ENCODE data around the gene VAV3. TPM values are rescaled to one million over a fixed set of nuclear protein-coding genes. Genes with fewer than 3 reads are reported as not detected.

VAV3 gene
- polyA plus RNA-seq, 3 donors = 5.4 to 9.2 (median 9.0) TPM

- Histone ChIP-seq H3K4me1 (ENCODE audit: control insufficient read depth in 1 of 2, insufficient read depth in 2 of 2, low read length in 2 of 2) (no peaks in the 10 kb centered on the region), H3K4me2 (replicated peaks; ENCODE audit: extremely low read depth, low read length, poor library complexity, severe bottlenecking) (no peak overlapping the region), H3K9ac (ENCODE audit: insufficient read depth, low read length, poor library complexity, severe bottlenecking) (no peak overlapping the region), H3K27me3 (ENCODE audit: control insufficient read depth in 2 of 2, insufficient read depth in 2 of 2, low read length in 2 of 2) (no peaks in the 10 kb centered on the region), H4K20me1 (ENCODE audit: insufficient read depth, low read length) (no peaks in the 10 kb centered on the region), H3K4me3 (replicated peaks in 1 of 3; ENCODE audit: low read depth in 2 of 3, low read length in 3 of 3) (no peak overlapping the region), H3K27ac (ENCODE audit: low read depth in 1 of 2, low read length in 2 of 2) (no peak overlapping the region), H2AFZ (ENCODE audit: insufficient read depth, low read depth, low read length, poor library complexity, severe bottlenecking) (no peak overlapping the region), H3K36me3 (replicated peaks in 1 of 2; ENCODE audit: control insufficient read depth in 1 of 2, insufficient read depth in 2 of 2, low read length in 2 of 2) (no peaks in the 10 kb centered on the region), H3K9me3 (replicated peaks in 1 of 2; ENCODE audit: control insufficient read depth in 1 of 2, insufficient read depth in 1 of 2, low read length in 2 of 2) (no peaks in the 10 kb centered on the region), H3K79me2 (ENCODE audit: insufficient read depth, low read length) (no peaks in the 10 kb centered on the region)
- Mint-ChIP-seq H3K4me3 (no peak overlapping the region), H3K36me3 (peaks cover 16% of the 10 kb centered on the region in 2 donors), H3K27me3 (ENCODE audit: low read depth in 3 of 3) (no peaks in the 10 kb centered on the region), H3K9me3 (peaks cover 0 to 2% (median 0%) of the 10 kb centered on the region in 7 donors), H3K4me1 (no peaks in the 10 kb centered on the region), H3K27ac (no peak overlapping the region)
- TF ChIP-seq CTCF (IDR thresholded peaks at IDR 0.05) = no peak
- intact Hi-C loops (cut with micrococcal nuclease) = no loop called here
- DNase-seq = no peak
- WGBS (ENCODE audit: insufficient coverage) = 100% methylated on average over 1 of the region's 5 CpGs
These were observed 331.4 kb downstream of the VAV3 start for GRCh38 chr1:107633596-107633995.

GRCh38 chr1:107626073-107626796, 338.7 kb downstream of the VAV3 start:
- no peaks in the 10 kb centered on the region for H3K4me1 ChIP-seq (ENCODE audit: control insufficient read depth in 1 of 2, insufficient read depth in 2 of 2, low read length in 2 of 2)
- no peak overlapping the region for H3K9ac ChIP-seq (ENCODE audit: insufficient read depth, low read length, poor library complexity, severe bottlenecking)
- no peak for TF ChIP-seq CTCF (IDR thresholded peaks at IDR 0.05)
- no peaks in the 10 kb centered on the region for H3K9me3 ChIP-seq (replicated peaks in 1 of 2; ENCODE audit: control insufficient read depth in 1 of 2, insufficient read depth in 1 of 2, low read length in 2 of 2)
- Mint-ChIP-seq H3K36me3 (peaks cover 5 to 24% of the 10 kb centered on the region in 2 donors), H3K9me3 (no peaks in the 10 kb centered on the region), H3K27ac (no peak overlapping the region), H3K27me3 (ENCODE audit: low read depth in 3 of 3) (no peaks in the 10 kb centered on the region), H3K4me1 (no peaks in the 10 kb centered on the region), H3K4me3 (no peak overlapping the region)
- no peaks in the 10 kb centered on the region for H3K27me3 ChIP-seq (ENCODE audit: control insufficient read depth in 2 of 2, insufficient read depth in 2 of 2, low read length in 2 of 2)
- no peak overlapping the region for H3K27ac ChIP-seq (ENCODE audit: low read depth in 1 of 2, low read length in 2 of 2)
- H3K36me3 ChIP-seq (replicated peaks in 1 of 2; ENCODE audit: control insufficient read depth in 1 of 2, insufficient read depth in 2 of 2, low read length in 2 of 2) = peaks cover 0 to 13% of the 10 kb centered on the region in 2 donors
- intact Hi-C loops (cut with micrococcal nuclease) = no loop called here
- no peaks in the 10 kb centered on the region for H4K20me1 ChIP-seq (ENCODE audit: insufficient read depth, low read length)
- no peak for DNase-seq
- H3K79me2 ChIP-seq (ENCODE audit: insufficient read depth, low read length) = no peaks in the 10 kb centered on the region
- H2AFZ ChIP-seq (ENCODE audit: insufficient read depth, low read depth, low read length, poor library complexity, severe bottlenecking) = no peak overlapping the region
- WGBS (ENCODE audit: insufficient coverage) = 100% methylated on average over 2 of the region's 2 CpGs
- no peak overlapping the region for H3K4me3 ChIP-seq (replicated peaks in 1 of 3; ENCODE audit: low read depth in 2 of 3, low read length in 3 of 3)
- H3K4me2 ChIP-seq (replicated peaks; ENCODE audit: extremely low read depth, low read length, poor library complexity, severe bottlenecking) = no peak overlapping the region

Data from CD14-positive monocyte (primary cell).